Left ventricle myocardium inferior (tissue), 1 donor: Measurements from ENCODE around the gene MARK1. TPM values are rescaled to one million over a fixed set of nuclear protein-coding genes. Genes with fewer than 3 reads are reported as not detected.

ENCODE experiments used
- DNase-seq: peaks from one replicate; pipeline ENCODE4 v3.0.0-alpha.2; 2020
- H3K27ac ChIP-seq: fragments of 200-600 bp; replicated peaks from 2 replicates; pipeline ENCODE4 v1.8.0; 2021
- H3K27me3 ChIP-seq: fragments of 200-600 bp; 2 replicates; pipeline ENCODE4 v1.8.0; 2021; ENCODE audit warnings: low read depth
- H3K36me3 ChIP-seq: fragments of 200-600 bp; 2 replicates; pipeline ENCODE4 v1.8.0; 2021
- H3K4me1 ChIP-seq: fragments of 200-600 bp; 2 replicates; pipeline ENCODE4 v1.8.0; 2021
- H3K4me3 ChIP-seq: fragments of 200-600 bp; 2 replicates; pipeline ENCODE4 v1.8.0; 2021; ENCODE audit warnings: mild to moderate bottlenecking, moderate library complexity
- H3K9me3 ChIP-seq: fragments of 200-600 bp; replicated peaks from 2 replicates; pipeline ENCODE4 v1.8.0; 2021
- intact Hi-C: fragments of 100-400 bp; cut with micrococcal nuclease; formaldehyde crosslinking; loops from one replicate; pipeline ENCODE4 v1.11.0; 2022
- total RNA-seq: library from RNA; stranded (reverse); fragmentation: NEBNext Ultra II Directional; extraction: Animal tissue kit (Norgen Biotek cat#: 25700); gene quantifications from one replicate; pipeline ENCODE4 v1.2.1, GENCODE V29; 2021
- TF ChIP-seq, protein P1 (sequence below): fragments of 200-600 bp; IDR thresholded peaks from 2 replicates; pipeline ENCODE4 v1.8.0; 2021; ENCODE audit warnings: antibody characterized with exemption, mild to moderate bottlenecking, borderline replicate concordance
- donor health status: DM: no; HTN: yes; CAD: no; lungs with severe emphysema.

MARK1 gene
- total RNA-seq, 1 donor from 2014 or later, result 14.9 TPM

DNA sequence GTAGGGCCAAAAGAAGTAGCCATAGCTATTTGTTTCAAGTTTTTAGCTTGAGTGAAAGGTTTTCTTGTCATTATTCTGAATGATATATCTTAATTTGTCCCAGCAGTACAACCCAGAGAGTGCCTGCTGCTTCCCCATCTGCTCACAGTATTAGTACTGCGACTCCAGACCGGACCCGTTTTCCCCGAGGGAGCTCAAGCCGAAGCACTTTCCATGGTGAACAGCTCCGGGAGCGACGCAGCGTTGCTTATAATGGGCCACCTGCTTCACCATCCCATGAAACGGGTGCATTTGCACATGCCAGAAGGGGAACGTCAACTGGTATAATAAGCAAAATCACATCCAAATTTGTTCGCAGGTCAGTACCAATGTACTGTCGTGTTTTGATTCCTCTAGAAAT is 125.1 kb downstream of the MARK1 start:
- H3K27me3 ChIP-seq, result no peaks in the 10 kb centered on the region
- intact Hi-C loops, result no loop called here
- H3K9me3 ChIP-seq, result no peaks in the 10 kb centered on the region
- TF ChIP-seq, protein P1, sequence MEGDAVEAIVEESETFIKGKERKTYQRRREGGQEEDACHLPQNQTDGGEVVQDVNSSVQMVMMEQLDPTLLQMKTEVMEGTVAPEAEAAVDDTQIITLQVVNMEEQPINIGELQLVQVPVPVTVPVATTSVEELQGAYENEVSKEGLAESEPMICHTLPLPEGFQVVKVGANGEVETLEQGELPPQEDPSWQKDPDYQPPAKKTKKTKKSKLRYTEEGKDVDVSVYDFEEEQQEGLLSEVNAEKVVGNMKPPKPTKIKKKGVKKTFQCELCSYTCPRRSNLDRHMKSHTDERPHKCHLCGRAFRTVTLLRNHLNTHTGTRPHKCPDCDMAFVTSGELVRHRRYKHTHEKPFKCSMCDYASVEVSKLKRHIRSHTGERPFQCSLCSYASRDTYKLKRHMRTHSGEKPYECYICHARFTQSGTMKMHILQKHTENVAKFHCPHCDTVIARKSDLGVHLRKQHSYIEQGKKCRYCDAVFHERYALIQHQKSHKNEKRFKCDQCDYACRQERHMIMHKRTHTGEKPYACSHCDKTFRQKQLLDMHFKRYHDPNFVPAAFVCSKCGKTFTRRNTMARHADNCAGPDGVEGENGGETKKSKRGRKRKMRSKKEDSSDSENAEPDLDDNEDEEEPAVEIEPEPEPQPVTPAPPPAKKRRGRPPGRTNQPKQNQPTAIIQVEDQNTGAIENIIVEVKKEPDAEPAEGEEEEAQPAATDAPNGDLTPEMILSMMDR, result no peak
- no peak overlapping the region for H3K4me3 ChIP-seq
- peaks cover 20% of the 10 kb centered on the region for H3K36me3 ChIP-seq
- DNase-seq, result no peak
- no peak overlapping the region for H3K27ac ChIP-seq
- peaks cover 9% of the 10 kb centered on the region for H3K4me1 ChIP-seq

DNA sequence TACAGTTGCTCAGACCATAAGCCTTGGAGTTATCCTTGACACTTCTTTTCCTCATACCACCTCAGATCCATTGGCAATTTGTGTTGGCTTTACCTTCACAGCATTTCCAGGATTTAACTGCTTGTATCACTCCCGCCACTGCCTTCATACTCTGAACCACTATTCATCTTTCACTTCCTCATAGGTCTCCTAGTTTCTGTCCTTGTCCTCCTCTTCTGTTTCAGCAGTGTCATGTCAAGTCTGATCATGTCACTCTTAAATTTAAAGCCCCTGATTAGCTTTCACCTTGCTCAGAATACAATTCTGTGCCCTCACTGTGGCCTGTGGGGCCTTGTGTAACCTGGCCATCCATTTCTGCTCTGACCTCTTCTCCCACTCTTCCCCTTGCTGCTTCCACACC is 127.6 kb downstream of the MARK1 start:
- no peaks in the 10 kb centered on the region for H3K27me3 ChIP-seq
- peaks cover 9% of the 10 kb centered on the region for H3K4me1 ChIP-seq
- TF ChIP-seq, protein P1, result no peak
- H3K27ac ChIP-seq, result no peak overlapping the region
- no peak for DNase-seq
- peaks cover 31% of the 10 kb centered on the region for H3K36me3 ChIP-seq
- no peaks in the 10 kb centered on the region for H3K9me3 ChIP-seq
- H3K4me3 ChIP-seq, result no peak overlapping the region
- intact Hi-C loops, result no loop called here

DNA sequence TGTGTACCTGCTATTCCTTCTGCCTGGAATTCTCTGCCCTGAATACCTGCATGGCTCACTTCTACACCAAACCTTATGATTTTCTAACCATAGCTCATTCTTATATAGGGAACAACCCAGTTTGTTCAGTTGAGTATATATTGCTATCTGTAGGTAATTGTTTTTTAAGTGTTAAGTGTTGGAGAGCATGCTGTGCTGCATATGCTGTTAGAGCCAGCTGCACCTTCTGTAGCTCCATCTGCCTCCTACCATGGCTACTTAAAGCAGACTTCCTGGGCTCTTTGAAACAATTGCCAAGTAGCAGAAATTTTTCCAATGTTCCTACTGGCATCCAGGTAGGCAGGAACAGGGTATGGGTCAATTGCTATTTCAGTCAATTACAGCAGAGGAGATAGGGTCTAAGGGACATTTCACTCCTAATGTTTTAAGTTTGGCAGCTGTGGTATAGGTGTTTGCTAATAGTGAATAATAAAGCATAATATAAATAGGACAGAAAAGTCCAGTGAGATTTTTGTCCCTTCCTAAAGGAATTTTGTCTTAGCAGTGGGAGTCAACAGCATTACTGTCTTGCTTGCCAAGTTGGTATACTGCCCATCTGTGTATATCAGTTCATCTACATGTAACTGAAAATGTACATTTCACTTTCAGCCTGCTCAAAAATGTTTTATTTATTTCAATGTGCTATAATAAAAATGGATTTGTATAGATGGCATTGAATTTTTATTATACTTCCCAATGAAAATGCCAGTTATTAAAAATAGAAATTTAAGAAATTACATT is 128.2 kb downstream of the MARK1 start:
- intact Hi-C loops, result no loop called here
- H3K4me3 ChIP-seq, result no peak overlapping the region
- TF ChIP-seq, protein P1, result no peak
- DNase-seq, result no peak
- no peaks in the 10 kb centered on the region for H3K9me3 ChIP-seq
- H3K27ac ChIP-seq, result no peak overlapping the region
- no peaks in the 10 kb centered on the region for H3K27me3 ChIP-seq
- peaks cover 31% of the 10 kb centered on the region for H3K36me3 ChIP-seq
- H3K4me1 ChIP-seq, result peaks cover 9% of the 10 kb centered on the region

DNA sequence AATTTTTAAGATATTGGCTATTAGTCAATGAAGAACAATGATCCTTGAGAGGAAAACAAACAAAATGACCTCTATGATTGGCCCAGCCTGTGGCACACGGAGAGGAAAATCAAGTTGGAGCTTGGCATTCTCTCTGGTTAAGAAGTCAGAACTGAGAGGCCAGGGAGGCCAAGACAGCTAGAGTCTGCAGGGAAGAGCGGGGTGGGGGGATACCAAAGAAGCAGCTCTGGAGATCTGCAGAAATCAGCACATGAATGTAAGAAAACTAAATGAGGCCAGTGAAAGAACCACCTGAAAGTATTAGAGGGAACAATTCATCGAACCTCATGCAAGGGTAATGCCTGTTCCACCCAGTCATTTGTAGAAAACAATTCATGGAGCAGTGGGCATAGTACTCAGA is 138.4 kb downstream of the MARK1 start:
- Histone ChIP-seq H3K9me3 (peaks cover 21% of the 10 kb centered on the region), H3K27me3 (no peaks in the 10 kb centered on the region), H3K36me3 (no peaks in the 10 kb centered on the region), H3K4me1 (no peaks in the 10 kb centered on the region), H3K27ac (no peak overlapping the region), H3K4me3 (no peak overlapping the region)
- intact Hi-C loops, result no loop called here
- TF ChIP-seq, protein P1, result no peak
- no peak for DNase-seq

DNA sequence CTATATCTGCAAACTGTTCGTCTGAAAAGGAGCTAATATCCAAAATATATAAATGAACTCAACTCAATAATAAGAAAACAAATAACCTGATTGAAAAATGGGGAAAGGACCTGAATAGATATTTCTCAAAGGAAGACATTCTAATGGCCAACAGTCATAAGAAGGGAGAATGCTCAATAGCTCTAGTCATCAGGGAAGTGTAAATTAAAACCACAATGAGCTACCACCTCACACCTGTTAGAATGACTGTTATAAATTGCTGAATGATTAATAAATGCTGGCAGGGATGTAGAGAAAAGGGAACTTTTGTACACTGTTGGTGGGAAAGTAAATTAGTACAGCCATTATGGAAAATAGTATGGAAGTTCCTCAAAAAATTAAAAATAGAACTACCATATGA is 141.1 kb downstream of the MARK1 start:
- TF ChIP-seq, protein P1, result no peak

More for the DNA sequence above, 141.1 kb downstream of the MARK1 start:
- H3K9me3 ChIP-seq, result peaks cover 21% of the 10 kb centered on the region
- H3K4me1 ChIP-seq, result peaks cover 14% of the 10 kb centered on the region
- no peak overlapping the region for H3K4me3 ChIP-seq
- intact Hi-C loops, result no loop called here
- DNase-seq, result no peak
- H3K27ac ChIP-seq, result no peak overlapping the region
- H3K36me3 ChIP-seq, result no peaks in the 10 kb centered on the region
- no peaks in the 10 kb centered on the region for H3K27me3 ChIP-seq
